Tibial nerve (tissue), 3 donors: ENCODE data around the gene HUNK.

ENCODE experiments used
- CTCF ChIP-seq, 5 experiments: fragments of 200-600 bp in 3 of 5; fragments of 450-650 bp in 2 of 5; sonication (generic) in 3 of 5; IDR thresholded peaks; one replicate each; pipeline ENCODE4 v1.5.1; 2016 to 2019; ENCODE audit warnings: antibody characterized with exemption in 5 of 5, mild to moderate bottlenecking in 3 of 5, moderate library complexity in 2 of 5
- POLR2A ChIP-seq, 2 donors: fragments of 450-650 bp; IDR thresholded peaks; one replicate each; pipeline ENCODE4 v1.6.1; 2017; ENCODE audit warnings: antibody characterized with exemption in 2 of 2, mild to moderate bottlenecking in 2 of 2, moderate library complexity in 2 of 2

- TF ChIP-seq POLR2A (IDR thresholded peaks at IDR 0.05), result no peak
- no peak for TF ChIP-seq CTCF (IDR thresholded peaks at IDR 0.05)
Observed at GRCh38 chr21:31923756-31924155, 50.9 kb downstream of the HUNK start.
